SU-DHL-6 (cell line): ENCODE measurements around the gene TAF15.

Experiments used
- H2AFZ ChIP-seq: fragments of 200-600 bp; sonication (generic); 2 replicates; pipeline ENCODE4 v1.6.1; 2014; ENCODE audit warnings: low read depth, mild to moderate bottlenecking, moderate library complexity, mixed read lengths, antibody characterized with exemption, low read length; ENCODE audit not compliant: severe bottlenecking
- H3F3A ChIP-seq: fragments of 200-600 bp; shearing (Covaris generic); 2 replicates; pipeline ENCODE4 v1.6.0; 2016; ENCODE audit warnings: antibody characterized with exemption, mild to moderate bottlenecking; ENCODE audit not compliant: insufficient read depth
- H3K27ac ChIP-seq: fragments of 200-600 bp; sonication (generic); 2 replicates; pipeline ENCODE4 v1.5.1; 2016; ENCODE audit warnings: low read depth, mild to moderate bottlenecking, low read length, moderate library complexity, mixed read lengths
- H3K27me3 ChIP-seq: fragments of 200-600 bp; sonication (generic), shearing (Covaris generic); 2 replicates; pipeline ENCODE4 v1.6.0; 2014; ENCODE audit warnings: mild to moderate bottlenecking, low read length
- H3K36me3 ChIP-seq: fragments of 200-600 bp; sonication (generic); 2 replicates; pipeline ENCODE4 v1.6.1; 2014; ENCODE audit warnings: mild to moderate bottlenecking, low read length, mixed read lengths
- H3K4me2 ChIP-seq: fragments of 300-600, 200-600 bp; shearing (Covaris generic), sonication (generic); 2 replicates; pipeline ENCODE4 v1.6.0; 2014; ENCODE audit warnings: low read length, low read depth, mild to moderate bottlenecking; ENCODE audit not compliant: poor library complexity, severe bottlenecking
- H3K4me3 ChIP-seq: fragments of 200-600 bp; sonication (generic); 2 replicates; pipeline ENCODE4 v1.5.1; 2014; ENCODE audit warnings: antibody characterized with exemption, low read length, mild to moderate bottlenecking, mixed read lengths; ENCODE audit not compliant: insufficient read depth, poor library complexity, severe bottlenecking
- H3K79me2 ChIP-seq: fragments of 200-600 bp; sonication (generic); 2 replicates; pipeline ENCODE4 v1.6.1; 2014; ENCODE audit warnings: mild to moderate bottlenecking, low read length, moderate library complexity; ENCODE audit not compliant: insufficient read depth
- H3K9ac ChIP-seq: fragments of 200-600 bp; sonication (generic); 2 replicates; pipeline ENCODE4 v1.7.0; 2014; ENCODE audit warnings: mild to moderate bottlenecking, low read length
- H3K9me2 ChIP-seq: fragments of 200-600 bp; sonication (generic); replicated peaks from 2 replicates; pipeline ENCODE4 v1.6.1; 2014; ENCODE audit warnings: low read length; ENCODE audit not compliant: insufficient read depth
- H3K9me3 ChIP-seq: fragments of 200-600 bp; sonication (generic); 2 replicates; pipeline ENCODE4 v1.6.1; 2014; ENCODE audit warnings: low read length, mixed read lengths; ENCODE audit not compliant: insufficient read depth
- H4K20me1 ChIP-seq: fragments of 200-600 bp; sonication (generic); 2 replicates; pipeline ENCODE4 v1.6.1; 2014; ENCODE audit warnings: low read depth, mild to moderate bottlenecking, antibody characterized with exemption, low read length, moderate library complexity, mixed read lengths
- CTCF ChIP-seq: fragments of 200-600 bp; sonication (generic); IDR thresholded peaks from one replicate; pipeline ENCODE4 v1.5.1; 2017; ENCODE audit warnings: antibody characterized with exemption, mild to moderate bottlenecking, low read length, moderate library complexity; ENCODE audit not compliant: insufficient read depth, poor library complexity, severe bottlenecking
- EZH2phosphoT487 ChIP-seq: fragments of 200-600 bp; sonication (generic), shearing (Covaris generic); conservative IDR thresholded peaks from 2 replicates; pipeline ENCODE4 v1.6.1; 2018; ENCODE audit warnings: mild to moderate bottlenecking, antibody characterized with exemption, low read length, moderate library complexity, mixed read lengths

TAF15 gene

GRCh38 chr17:35841505-35841904 lies 32.2 kb downstream of the TAF15 start:
- H3K27ac ChIP-seq = no peak overlapping the region
- H3F3A ChIP-seq = no peaks in the 10 kb centered on the region; the same call in 1 of the 2 replicates
- H3K79me2 ChIP-seq = peaks cover 9% of the 10 kb centered on the region
- no peak overlapping the region for H2AFZ ChIP-seq
- H3K27me3 ChIP-seq = no peaks in the 10 kb centered on the region
- no peak overlapping the region for H3K9ac ChIP-seq
- H3K4me3 ChIP-seq = no peak overlapping the region
- no peak overlapping the region for H3K4me2 ChIP-seq
- TF ChIP-seq CTCF = no peak
- TF ChIP-seq EZH2phosphoT487 = no peak
- H4K20me1 ChIP-seq = no peaks in the 10 kb centered on the region; the same call in 1 of the 2 replicates
- peaks cover 58% of the 10 kb centered on the region for H3K36me3 ChIP-seq
- no peaks in the 10 kb centered on the region for H3K9me2 ChIP-seq
- H3K9me3 ChIP-seq = no peaks in the 10 kb centered on the region

GRCh38 chr17:35842239-35842638 lies 33.0 kb downstream of the TAF15 start:
- TF ChIP-seq EZH2phosphoT487 (no peak), CTCF (no peak)
- H3K36me3 ChIP-seq = peaks cover 57% of the 10 kb centered on the region
- peaks cover 9% of the 10 kb centered on the region for H3K79me2 ChIP-seq
- H3K27me3 ChIP-seq = no peaks in the 10 kb centered on the region
- H3K9ac ChIP-seq = no peak overlapping the region
- no peak overlapping the region for H3K4me3 ChIP-seq
- no peaks in the 10 kb centered on the region for H3K9me2 ChIP-seq
- H3K4me2 ChIP-seq = no peak overlapping the region
- H3K9me3 ChIP-seq = no peaks in the 10 kb centered on the region
- no peaks in the 10 kb centered on the region; the same call in 1 of the 2 replicates for H3F3A ChIP-seq
- no peak overlapping the region for H3K27ac ChIP-seq
- no peak overlapping the region for H2AFZ ChIP-seq
- peaks cover 3% of the 10 kb centered on the region; the same call in 1 of the 2 replicates for H4K20me1 ChIP-seq

- Histone ChIP-seq H3K4me3 (no peak overlapping the region), H2AFZ (no peak overlapping the region), H3K27me3 (no peaks in the 10 kb centered on the region), H3F3A (peaks cover 10% of the 10 kb centered on the region; the same call in 1 of the 2 replicates), H4K20me1 (peaks cover 4% of the 10 kb centered on the region; the same call in 1 of the 2 replicates), H3K79me2 (peaks cover 9% of the 10 kb centered on the region), H3K27ac (no peak overlapping the region), H3K36me3 (peaks cover 53% of the 10 kb centered on the region), H3K9ac (no peak overlapping the region), H3K4me2 (no peak overlapping the region), H3K9me3 (no peaks in the 10 kb centered on the region), H3K9me2 (no peaks in the 10 kb centered on the region)
- TF ChIP-seq CTCF (no peak), EZH2phosphoT487 (no peak)
These were observed 34.4 kb downstream of the TAF15 start for GRCh38 chr17:35843698-35844097.
